Esophagus (tissue), 2 donors: ENCODE measurements around the gene ACOT7. TPM values are rescaled to one million over a fixed set of nuclear protein-coding genes. Genes with fewer than 3 reads are reported as not detected.

Experiments
- H3K27ac ChIP-seq, 2 donors: one replicate each; pipeline ENCODE4 v1.5.1; 2013; ENCODE audit warnings: low read depth in 2 of 2, mild to moderate bottlenecking in 2 of 2, inconsistent platforms in 1 of 2, low read length in 1 of 2, moderate library complexity in 1 of 2
- H3K27me3 ChIP-seq, 2 donors: one replicate each; pipeline ENCODE4 v1.6.1; 2013; ENCODE audit warnings: low read length in 2 of 2, control low read depth in 1 of 2, mild to moderate bottlenecking in 1 of 2; ENCODE audit not compliant: insufficient read depth in 2 of 2, control insufficient read depth in 1 of 2
- H3K36me3 ChIP-seq, 2 donors: one replicate each; pipeline ENCODE4 v1.6.1; 2013; ENCODE audit warnings: low read length in 1 of 2; ENCODE audit not compliant: control insufficient read depth in 2 of 2, insufficient read depth in 2 of 2
- H3K4me1 ChIP-seq, 2 donors: one replicate each; pipeline ENCODE4 v1.6.1; 2013; ENCODE audit warnings: low read length in 1 of 2; ENCODE audit not compliant: control insufficient read depth in 2 of 2, insufficient read depth in 2 of 2
- H3K4me3 ChIP-seq, 2 donors: one replicate each; pipeline ENCODE4 v1.5.1; 2013; ENCODE audit warnings: low read length in 2 of 2, mild to moderate bottlenecking in 2 of 2, low read depth in 1 of 2, moderate library complexity in 1 of 2
- H3K9me3 ChIP-seq, 2 donors: one replicate each; pipeline ENCODE4 v1.6.1; 2013; ENCODE audit warnings: mild to moderate bottlenecking in 2 of 2, low read depth in 1 of 2, low read length in 1 of 2, moderate library complexity in 1 of 2; ENCODE audit not compliant: control insufficient read depth in 2 of 2, insufficient read depth in 1 of 2
- WGBS, 2 donors: extraction: QIAGEN DNeasy Blood & Tissue Kit; methylation state at CpG; one replicate each; pipeline ENCODE4 v1.1.7; 2013; 5-methylcytosine and 5-hydroxymethylcytosine counted together
- polyA plus RNA-seq, 2 donors: library from polyadenylated mRNA; stranded (reverse); fragments of 200-250 nt; gene quantifications; one replicate each; pipeline ENCODE4 v1.2.3, GENCODE V29; 2013
- donor health status: healthy with polysubstance abuse.
- donor health status: Bipolar disorder and iron deficiency.

Gene ACOT7
- polyA plus RNA-seq, 2 donors, result 12.3 to 39.7 TPM

DNA sequence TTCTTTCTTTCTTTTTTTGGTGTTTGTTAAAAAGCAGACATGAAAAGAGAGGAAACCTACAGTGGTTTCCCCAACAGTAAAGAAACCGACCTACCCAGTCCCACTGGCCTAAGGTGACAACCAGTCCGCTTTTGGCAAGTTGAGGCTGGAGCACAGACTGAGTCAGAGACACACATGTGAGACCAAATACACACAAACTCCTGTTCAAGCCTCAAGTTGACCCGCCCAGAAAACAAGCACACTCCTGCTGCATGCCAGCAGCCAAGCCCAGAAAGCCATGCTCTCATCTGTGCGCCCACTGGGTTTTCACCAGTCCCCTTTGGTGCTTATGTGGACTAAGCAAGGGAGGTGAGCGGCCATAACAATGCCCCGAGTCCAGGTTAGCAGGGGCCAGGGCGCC lies 68.1 kb downstream of the ACOT7 start:
- H3K9me3 ChIP-seq, result no peaks in the 10 kb centered on the region
- H3K4me1 ChIP-seq, result peaks cover 9 to 20% of the 10 kb centered on the region in 2 donors
- 60 to 70% methylated on average over 7 of the region's 7 CpGs for WGBS, 2 donors
- H3K36me3 ChIP-seq, result peaks cover 0 to 10% of the 10 kb centered on the region in 2 donors
- H3K27ac ChIP-seq, result peak overlapping the region; percentile 61
- H3K27me3 ChIP-seq, result no peaks in the 10 kb centered on the region
- no peak overlapping the region for H3K4me3 ChIP-seq

DNA sequence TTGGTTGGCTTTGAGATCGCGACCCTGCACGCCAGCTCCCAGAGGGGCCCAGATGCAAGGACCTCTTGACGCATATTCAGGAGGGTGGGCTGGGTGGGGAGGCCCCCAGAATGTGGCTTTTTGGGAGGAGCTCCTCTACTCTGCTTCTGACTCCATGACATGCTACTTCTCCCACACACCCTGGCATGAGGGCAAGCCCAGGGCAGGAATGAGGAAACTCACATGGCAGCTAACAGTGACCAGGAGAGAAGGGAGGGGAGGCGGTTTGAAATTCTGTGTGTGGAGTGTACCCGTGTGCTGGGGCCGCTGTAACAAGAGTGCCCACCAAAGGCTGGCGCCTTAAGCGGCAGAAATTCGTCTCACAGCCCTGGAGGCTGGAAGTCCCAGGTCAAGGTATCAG lies 71.4 kb downstream of the ACOT7 start:
- H3K36me3 ChIP-seq, result peaks cover 0 to 12% of the 10 kb centered on the region in 2 donors
- peak overlapping the region in 1 of 2 donors; percentile 33 for H3K27ac ChIP-seq
- WGBS, 2 donors, result 93 to 96% methylated on average over 10 of the region's 10 CpGs
- no peaks in the 10 kb centered on the region for H3K9me3 ChIP-seq
- H3K27me3 ChIP-seq, result no peaks in the 10 kb centered on the region
- H3K4me1 ChIP-seq, result peaks cover 5 to 16% of the 10 kb centered on the region in 2 donors
- no peak overlapping the region for H3K4me3 ChIP-seq

DNA sequence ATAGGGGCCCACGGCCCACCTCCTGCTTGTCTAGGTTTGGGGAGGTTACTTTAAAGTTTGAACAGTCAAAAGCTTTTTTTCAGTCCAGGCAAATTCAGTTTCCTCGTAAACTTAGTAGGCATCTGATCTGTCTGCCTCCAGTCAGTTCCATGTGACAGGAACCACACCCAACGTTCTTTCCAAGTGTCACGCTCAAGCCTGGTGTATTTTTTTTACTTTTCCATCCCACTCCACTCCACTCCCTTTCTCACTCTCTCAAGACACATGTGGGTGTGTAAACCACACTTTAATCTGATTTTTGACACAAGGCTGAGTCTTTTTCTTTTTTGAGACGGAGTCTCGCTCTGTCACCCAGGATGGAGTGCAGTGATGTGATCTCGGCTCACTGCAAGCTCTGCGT lies 72.4 kb downstream of the ACOT7 start:
- Histone ChIP-seq H3K27ac (no peak overlapping the region), H3K36me3 (peaks cover 0 to 8% of the 10 kb centered on the region in 2 donors)
- WGBS, 2 donors, result 84% methylated on average over 8 of the region's 8 CpGs

DNA sequence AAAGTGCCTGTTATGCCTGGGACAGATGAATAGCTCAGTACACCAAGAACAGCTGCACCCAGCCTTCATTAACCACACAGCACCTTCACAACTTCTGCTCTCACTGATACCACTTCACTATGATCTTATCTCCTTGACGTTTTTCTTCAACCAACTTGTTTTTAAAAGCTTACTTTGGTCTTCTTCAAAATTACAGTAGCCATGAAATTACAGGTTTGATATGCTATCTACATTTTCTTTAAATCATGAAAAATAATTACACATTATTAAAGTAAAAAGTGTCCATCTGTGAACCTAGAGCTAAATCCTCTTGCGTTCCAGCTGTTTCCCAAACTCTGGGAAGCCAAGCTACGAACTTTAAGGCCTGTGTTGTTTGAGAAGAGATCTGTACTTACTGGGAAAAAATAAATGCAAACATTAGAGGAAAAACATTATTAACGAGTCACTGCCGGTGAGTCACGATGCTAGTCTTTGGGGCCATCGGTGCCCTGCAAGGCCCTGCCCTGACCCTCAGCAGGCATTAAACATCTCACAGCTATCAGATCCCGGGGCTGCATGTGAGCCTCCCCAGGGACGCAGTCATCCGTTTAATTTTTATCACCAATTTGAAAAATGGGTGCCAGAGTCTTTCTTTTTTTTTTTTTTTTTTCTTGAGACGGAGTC lies 76.3 kb downstream of the ACOT7 start:
- H3K9me3 ChIP-seq, result no peaks in the 10 kb centered on the region
- H3K4me3 ChIP-seq, result no peak overlapping the region
- no peaks in the 10 kb centered on the region for H3K27me3 ChIP-seq
- H3K36me3 ChIP-seq, result peaks cover 0 to 10% of the 10 kb centered on the region in 2 donors
- 79 to 80% methylated on average over 11 of the region's 11 CpGs for whole genome bisulfite sequencing, 2 donors
- peaks cover 0 to 4% of the 10 kb centered on the region in 2 donors for H3K4me1 ChIP-seq
- no peak overlapping the region for H3K27ac ChIP-seq

More for the DNA sequence above, 72.4 kb downstream of the ACOT7 start:
- Histone ChIP-seq H3K4me3 (no peak overlapping the region), H3K9me3 (no peaks in the 10 kb centered on the region), H3K27me3 (no peaks in the 10 kb centered on the region), H3K4me1 (peaks cover 5 to 16% of the 10 kb centered on the region in 2 donors)

DNA sequence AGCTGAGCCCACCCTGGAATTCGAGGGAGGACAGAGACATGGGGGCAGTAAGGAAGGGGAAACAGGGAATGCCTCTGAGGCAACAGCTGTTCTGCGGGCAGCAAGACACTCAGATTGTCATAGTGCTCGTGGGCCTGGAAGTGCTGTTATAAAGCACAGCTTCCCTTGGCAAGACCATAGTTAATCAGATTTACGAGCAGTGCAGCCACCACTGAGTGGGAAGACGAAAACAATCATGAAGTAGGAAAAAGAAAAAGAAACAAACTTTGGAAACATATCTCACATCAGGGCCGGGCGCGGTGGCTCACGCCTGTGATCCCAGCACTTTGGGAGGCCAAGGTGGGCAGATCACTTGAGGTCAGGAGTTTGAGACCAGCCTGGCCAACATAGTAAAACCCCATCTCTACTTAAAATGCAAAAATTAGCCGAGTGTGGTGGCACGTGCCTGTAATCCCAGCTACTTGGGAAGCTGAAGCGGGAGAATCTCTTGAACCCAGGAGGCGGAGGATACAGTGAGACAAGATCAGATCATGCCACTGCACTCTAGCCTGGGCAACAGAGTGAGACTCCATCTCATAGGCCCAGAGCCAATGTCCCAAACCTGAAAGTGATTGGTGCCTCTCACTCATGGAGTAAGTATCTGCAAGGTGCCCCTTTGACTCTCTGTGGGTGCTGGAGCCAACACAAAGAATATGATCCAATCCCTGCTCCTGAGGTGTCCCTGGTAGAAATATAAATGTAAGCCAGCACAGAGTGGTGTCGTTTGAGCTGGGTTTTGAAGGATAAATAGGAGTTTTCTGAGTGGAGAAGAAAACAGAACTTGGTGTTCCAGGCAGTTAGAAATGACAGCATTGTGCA lies 77.1 kb downstream of the ACOT7 start:
- H3K4me3 ChIP-seq, result no peak overlapping the region
- H3K27ac ChIP-seq, result no peak overlapping the region
- H3K36me3 ChIP-seq, result peaks cover 0 to 10% of the 10 kb centered on the region in 2 donors
- WGBS, 2 donors, result 89 to 94% methylated on average over 14 of the region's 14 CpGs
- no peaks in the 10 kb centered on the region for H3K4me1 ChIP-seq
- no peaks in the 10 kb centered on the region for H3K27me3 ChIP-seq
- no peaks in the 10 kb centered on the region for H3K9me3 ChIP-seq

DNA sequence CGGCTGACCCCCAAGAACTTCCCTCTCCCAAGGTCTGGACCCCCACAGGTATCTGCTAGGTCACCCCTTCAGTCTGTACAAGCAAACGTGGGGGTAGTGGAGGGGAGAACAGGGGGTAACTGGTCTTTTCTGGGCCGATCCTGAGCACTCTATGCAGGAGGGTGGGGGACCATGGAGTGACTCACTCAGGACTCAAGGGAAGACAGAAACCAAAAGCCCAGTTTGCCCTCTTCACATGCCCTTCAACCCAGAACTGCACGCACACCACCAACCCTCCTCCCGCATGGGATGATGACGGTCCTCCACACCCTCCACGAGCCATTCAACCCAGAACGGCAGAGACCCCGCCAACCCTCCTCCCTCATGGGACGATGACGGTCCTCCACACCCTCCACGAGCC lies 79.1 kb downstream of the ACOT7 start:
- WGBS, 2 donors, result 94 to 99% methylated on average over 12 of the region's 12 CpGs
- Histone ChIP-seq H3K27me3 (no peaks in the 10 kb centered on the region), H3K4me1 (no peaks in the 10 kb centered on the region), H3K27ac (no peak overlapping the region), H3K9me3 (no peaks in the 10 kb centered on the region), H3K36me3 (peaks cover 0 to 5% of the 10 kb centered on the region in 2 donors), H3K4me3 (no peak overlapping the region)

DNA sequence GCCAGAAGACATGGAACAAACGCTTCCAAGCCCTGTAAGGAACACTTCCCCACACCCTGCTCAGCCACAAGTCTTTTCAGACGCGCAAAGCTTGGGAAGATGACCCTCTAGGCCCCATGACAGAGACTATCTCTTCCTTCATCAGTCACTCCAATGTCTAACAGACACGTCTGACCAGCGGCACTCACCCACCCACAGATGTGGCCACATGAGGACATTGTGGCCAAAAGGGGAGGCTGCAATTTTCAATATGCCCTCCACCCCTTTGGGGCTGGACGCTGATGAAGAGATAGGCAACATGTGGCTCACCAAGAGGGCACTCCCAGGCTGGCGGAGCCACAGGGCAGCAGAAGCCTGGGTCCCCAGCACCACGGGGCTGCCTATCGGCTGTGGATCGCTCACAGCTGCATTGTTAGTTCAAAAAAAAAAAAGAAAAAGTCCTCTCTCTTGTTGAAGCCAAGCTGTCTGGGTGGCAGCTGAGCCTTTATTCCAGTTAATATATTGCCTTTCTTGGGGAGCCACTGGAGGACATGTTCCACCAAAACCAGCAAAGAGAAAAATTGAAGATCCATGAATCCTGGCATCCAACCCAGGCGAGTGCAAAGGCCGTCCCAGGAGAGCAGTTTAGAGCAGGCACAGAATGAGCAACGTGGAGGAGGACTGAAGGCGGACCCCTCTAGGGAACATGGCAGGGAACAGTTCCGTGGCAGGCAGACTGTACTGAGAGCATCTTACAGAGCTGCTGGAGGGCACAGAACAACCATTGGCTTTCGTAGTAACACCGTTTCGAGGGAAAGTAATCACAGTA lies 80.0 kb downstream of the ACOT7 start:
- Histone ChIP-seq H3K9me3 (no peaks in the 10 kb centered on the region), H3K36me3 (peaks cover 0 to 4% of the 10 kb centered on the region in 2 donors), H3K4me3 (no peak overlapping the region), H3K27ac (no peak overlapping the region), H3K27me3 (no peaks in the 10 kb centered on the region), H3K4me1 (no peaks in the 10 kb centered on the region)
- 86 to 89% methylated on average over 18 of the region's 18 CpGs for WGBS, 2 donors

DNA sequence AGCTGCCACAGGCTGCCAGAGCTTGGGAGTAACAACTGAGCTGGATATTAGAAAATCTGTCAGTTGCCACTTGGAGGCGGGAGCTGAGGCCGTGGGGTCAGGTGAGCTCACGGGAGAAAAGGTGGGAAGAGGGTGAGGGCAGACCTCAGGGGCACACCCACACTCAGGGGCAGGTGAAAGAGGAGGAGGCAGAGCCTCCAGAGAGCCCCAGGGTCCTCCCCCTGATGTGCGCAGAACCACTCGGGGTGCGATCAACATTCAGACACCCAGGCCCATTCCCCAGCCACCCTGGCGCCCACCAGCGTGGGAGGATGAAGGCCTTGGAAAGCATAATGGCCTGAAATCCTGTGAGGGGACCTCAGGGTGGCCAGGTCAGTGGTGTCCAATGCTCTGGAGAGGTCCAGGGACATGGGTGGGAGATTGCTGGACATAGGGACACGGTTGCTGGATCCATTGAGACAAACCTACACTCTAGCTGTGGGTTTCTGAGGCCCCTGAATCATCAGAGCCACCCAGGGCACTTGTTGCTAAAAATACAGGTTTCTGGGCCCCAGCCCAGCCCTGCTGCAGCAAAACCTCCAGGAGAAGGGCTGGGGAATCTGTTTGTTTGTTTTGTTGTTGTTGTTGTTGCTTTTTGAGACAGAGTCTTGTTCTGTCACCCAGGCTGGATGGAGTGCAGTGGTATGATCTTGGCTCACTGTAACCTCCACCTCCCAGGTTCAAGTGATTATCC lies 83.3 kb downstream of the ACOT7 start:
- no peak overlapping the region for H3K27ac ChIP-seq
- no peaks in the 10 kb centered on the region for H3K9me3 ChIP-seq
- 92 to 93% methylated on average over 9 of the region's 9 CpGs for WGBS, 2 donors
- no peaks in the 10 kb centered on the region for H3K4me1 ChIP-seq
- no peak overlapping the region for H3K4me3 ChIP-seq
- peaks cover 0 to 7% of the 10 kb centered on the region in 2 donors for H3K36me3 ChIP-seq
- no peaks in the 10 kb centered on the region for H3K27me3 ChIP-seq

DNA sequence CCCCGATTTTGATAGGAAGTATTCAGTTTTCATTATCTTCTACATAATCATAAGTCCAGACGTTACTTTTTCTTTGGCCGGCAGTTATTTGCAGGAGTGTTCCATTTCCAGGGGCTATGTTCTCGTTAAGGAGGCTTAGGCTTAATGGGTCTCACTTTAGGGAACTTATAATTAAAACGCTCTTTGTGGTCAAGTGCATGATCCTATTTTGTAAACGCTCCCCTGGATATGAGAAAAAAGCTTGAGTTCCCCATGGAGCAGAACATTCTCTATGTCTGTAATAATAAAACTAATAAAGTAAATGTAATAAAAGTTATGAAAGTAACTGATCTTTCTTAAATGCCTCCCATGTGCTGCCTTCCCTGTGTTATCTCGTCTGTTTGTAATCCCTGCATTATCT lies 84.0 kb downstream of the ACOT7 start:
- no peaks in the 10 kb centered on the region for H3K9me3 ChIP-seq
- H3K36me3 ChIP-seq, result peaks cover 0 to 5% of the 10 kb centered on the region in 2 donors
- no peaks in the 10 kb centered on the region for H3K27me3 ChIP-seq
- H3K4me1 ChIP-seq, result no peaks in the 10 kb centered on the region
- no peak overlapping the region for H3K27ac ChIP-seq
- WGBS, 2 donors, result 88 to 92% methylated on average over 7 of the region's 7 CpGs
- no peak overlapping the region for H3K4me3 ChIP-seq
